PC-3 (cell line): ENCODE data around the gene MPC1.

Experiments
- CTCF ChIP-seq: fragments of 300-600 bp; sonication (generic); conservative IDR thresholded peaks from 2 replicates; pipeline ENCODE4 v1.5.1; 2017; ENCODE audit warnings: antibody characterized with exemption, low read depth, mild to moderate bottlenecking, low read length
- EZH2 ChIP-seq: fragments of 300-600 bp; sonication (generic); IDR thresholded peaks from one replicate; pipeline ENCODE4 v1.6.1; 2017; ENCODE audit warnings: antibody characterized with exemption, mild to moderate bottlenecking, low read length; ENCODE audit not compliant: unreplicated experiment

GRCh38 chr6:166323395-166323794 lies 59.3 kb downstream of the MPC1 start:
- TF ChIP-seq CTCF (no peak), EZH2 (no peak)
